Neural cell (in vitro differentiated cells): Measurements from ENCODE around the gene SHROOM4. TPM values are rescaled to one million over a fixed set of nuclear protein-coding genes. Genes with fewer than 3 reads are reported as not detected.

Source experiments
- H2AFZ ChIP-seq: fragments of 200-600, 300-800 bp; sonication (generic), shearing (Covaris generic); 2 replicates; pipeline ENCODE4 v1.6.0; 2014; ENCODE audit warnings: low read depth, mild to moderate bottlenecking, antibody characterized with exemption, low read length, moderate library complexity
- H3F3A ChIP-seq: fragments of 200-600 bp; shearing (Covaris generic); 2 replicates; pipeline ENCODE4 v1.6.1; 2016; ENCODE audit warnings: mild to moderate bottlenecking, moderate library complexity, mixed read lengths, antibody characterized with exemption, low read length; ENCODE audit not compliant: insufficient read depth, poor library complexity, severe bottlenecking
- H3K27ac ChIP-seq: fragments of 200-600, 300-800 bp; sonication (generic), shearing (Covaris generic); 2 replicates; pipeline ENCODE4 v1.5.1; 2014; ENCODE audit warnings: mild to moderate bottlenecking, low read length, moderate library complexity
- H3K27me3 ChIP-seq: fragments of 300-800, 200-600 bp; sonication (generic), shearing (Covaris generic); 2 replicates; pipeline ENCODE4 v1.6.0; 2014; ENCODE audit warnings: mild to moderate bottlenecking, low read depth, low read length, moderate library complexity; ENCODE audit not compliant: insufficient read depth
- H3K36me3 ChIP-seq: fragments of 300-800, 200-600 bp; sonication (generic), shearing (Covaris generic); 2 replicates; pipeline ENCODE4 v1.5.1; 2014; ENCODE audit warnings: mild to moderate bottlenecking, antibody characterized with exemption, low read length, moderate library complexity; ENCODE audit not compliant: insufficient read depth
- H3K4me2 ChIP-seq: fragments of 300-800, 200-600 bp; sonication (generic), shearing (Covaris generic); 2 replicates; pipeline ENCODE4 v1.6.0; 2014; ENCODE audit warnings: mild to moderate bottlenecking, low read length
- H3K4me3 ChIP-seq: fragments of 300-800, 200-600 bp; sonication (generic), shearing (Covaris generic); 2 replicates; pipeline ENCODE4 v1.5.1; 2014; ENCODE audit warnings: mild to moderate bottlenecking, low read length, moderate library complexity
- H3K79me2 ChIP-seq: fragments of 200-600 bp; shearing (Covaris generic); replicated peaks from 2 replicates; pipeline ENCODE4 v1.6.0; 2014; ENCODE audit warnings: mild to moderate bottlenecking, low read length, moderate library complexity; ENCODE audit not compliant: insufficient read depth
- H3K9ac ChIP-seq: fragments of 300-800, 200-600 bp; sonication (generic), shearing (Covaris generic); 2 replicates; pipeline ENCODE4 v1.6.1; 2016; ENCODE audit warnings: mild to moderate bottlenecking, low read length, mixed read lengths
- H3K9me2 ChIP-seq: fragments of 200-600 bp; shearing (Covaris generic); 2 replicates; pipeline ENCODE4 v1.6.1; 2016; ENCODE audit warnings: mild to moderate bottlenecking, low read length, mixed read lengths; ENCODE audit not compliant: insufficient read depth
- H3K9me3 ChIP-seq: fragments of 200-600, 300-800 bp; sonication (generic), shearing (Covaris generic); 2 replicates; pipeline ENCODE4 v1.6.1; 2016; ENCODE audit warnings: mild to moderate bottlenecking, mixed run types, low read length, moderate library complexity, mixed read lengths
- H4K20me1 ChIP-seq: fragments of 200-600 bp; shearing (Covaris generic); 2 replicates; pipeline ENCODE4 v1.6.1; 2016; ENCODE audit warnings: mild to moderate bottlenecking, mixed run types; ENCODE audit not compliant: insufficient read depth
- CTCF ChIP-seq: fragments of 450-650 bp; IDR thresholded peaks from 2 replicates; pipeline ENCODE4 v1.5.1; 2014; ENCODE audit warnings: antibody characterized with exemption, mild to moderate bottlenecking, moderate library complexity; ENCODE audit not compliant: poor library complexity, severe bottlenecking
- EP300 ChIP-seq: fragments of 450-650 bp; conservative IDR thresholded peaks from 2 replicates; pipeline ENCODE4 v1.6.1; 2014; ENCODE audit warnings: antibody characterized with exemption, mild to moderate bottlenecking, moderate library complexity; ENCODE audit not compliant: poor library complexity, severe bottlenecking
- EZH2 ChIP-seq: fragments of 200-600, 300-800 bp; shearing (Covaris generic), sonication (generic); IDR thresholded peaks from 2 replicates; pipeline ENCODE4 v1.6.1; 2014; ENCODE audit warnings: antibody characterized with exemption, low read length, borderline replicate concordance, mild to moderate bottlenecking; ENCODE audit not compliant: insufficient read depth, poor library complexity, severe bottlenecking
- MXI1 ChIP-seq: fragments of 450-650 bp; conservative IDR thresholded peaks from 2 replicates; pipeline ENCODE4 v1.6.1; 2014; ENCODE audit warnings: antibody characterized with exemption, mild to moderate bottlenecking; ENCODE audit not compliant: poor library complexity, severe bottlenecking
- POLR2AphosphoS5 ChIP-seq: IDR thresholded peaks from 2 replicates; pipeline ENCODE4 v1.6.1; 2012
- RAD21 ChIP-seq: fragments of 450-650 bp; conservative IDR thresholded peaks from 2 replicates; pipeline ENCODE4 v1.6.1; 2014; ENCODE audit warnings: antibody characterized with exemption, mild to moderate bottlenecking, moderate library complexity
- SMC3 ChIP-seq: fragments of 450-650 bp; conservative IDR thresholded peaks from 2 replicates; pipeline ENCODE4 v1.6.1; 2014; ENCODE audit warnings: antibody characterized with exemption, mild to moderate bottlenecking, moderate library complexity; ENCODE audit not compliant: poor library complexity
- TAF1 ChIP-seq: IDR thresholded peaks from 2 replicates; pipeline ENCODE4 v1.6.1; 2012; ENCODE audit warnings: low read depth
- polyA plus RNA-seq: library from polyadenylated mRNA; depleted of rRNA; stranded (reverse); fragments of >200 nt; gene quantifications from 2 replicates; pipeline ENCODE4 v1.2.3, GENCODE V29; 2014
- TF ChIP-seq, protein P1 (sequence below): IDR thresholded peaks from 2 replicates; pipeline ENCODE4 v1.6.1; 2012; ENCODE audit warnings: borderline replicate concordance

SHROOM4 gene
- polyA plus RNA-seq, 1 donor from 2014 or later = 1.4 TPM

GRCh38 chrX:50827996-50828395 is 14.0 kb upstream of the SHROOM4 start (continued):
- TF ChIP-seq, protein P1, sequence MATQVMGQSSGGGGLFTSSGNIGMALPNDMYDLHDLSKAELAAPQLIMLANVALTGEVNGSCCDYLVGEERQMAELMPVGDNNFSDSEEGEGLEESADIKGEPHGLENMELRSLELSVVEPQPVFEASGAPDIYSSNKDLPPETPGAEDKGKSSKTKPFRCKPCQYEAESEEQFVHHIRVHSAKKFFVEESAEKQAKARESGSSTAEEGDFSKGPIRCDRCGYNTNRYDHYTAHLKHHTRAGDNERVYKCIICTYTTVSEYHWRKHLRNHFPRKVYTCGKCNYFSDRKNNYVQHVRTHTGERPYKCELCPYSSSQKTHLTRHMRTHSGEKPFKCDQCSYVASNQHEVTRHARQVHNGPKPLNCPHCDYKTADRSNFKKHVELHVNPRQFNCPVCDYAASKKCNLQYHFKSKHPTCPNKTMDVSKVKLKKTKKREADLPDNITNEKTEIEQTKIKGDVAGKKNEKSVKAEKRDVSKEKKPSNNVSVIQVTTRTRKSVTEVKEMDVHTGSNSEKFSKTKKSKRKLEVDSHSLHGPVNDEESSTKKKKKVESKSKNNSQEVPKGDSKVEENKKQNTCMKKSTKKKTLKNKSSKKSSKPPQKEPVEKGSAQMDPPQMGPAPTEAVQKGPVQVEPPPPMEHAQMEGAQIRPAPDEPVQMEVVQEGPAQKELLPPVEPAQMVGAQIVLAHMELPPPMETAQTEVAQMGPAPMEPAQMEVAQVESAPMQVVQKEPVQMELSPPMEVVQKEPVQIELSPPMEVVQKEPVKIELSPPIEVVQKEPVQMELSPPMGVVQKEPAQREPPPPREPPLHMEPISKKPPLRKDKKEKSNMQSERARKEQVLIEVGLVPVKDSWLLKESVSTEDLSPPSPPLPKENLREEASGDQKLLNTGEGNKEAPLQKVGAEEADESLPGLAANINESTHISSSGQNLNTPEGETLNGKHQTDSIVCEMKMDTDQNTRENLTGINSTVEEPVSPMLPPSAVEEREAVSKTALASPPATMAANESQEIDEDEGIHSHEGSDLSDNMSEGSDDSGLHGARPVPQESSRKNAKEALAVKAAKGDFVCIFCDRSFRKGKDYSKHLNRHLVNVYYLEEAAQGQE = no peak
- TF ChIP-seq RAD21 (no peak), EP300 (no peak), EZH2 (no peak)

- Histone ChIP-seq H3K27me3 (no peaks in the 10 kb centered on the region), H4K20me1 (no peaks in the 10 kb centered on the region), H3K9ac (no peak overlapping the region), H3K27ac (no peak overlapping the region), H3K9me2 (no peaks in the 10 kb centered on the region), H3K36me3 (no peaks in the 10 kb centered on the region), H3K79me2 (no peaks in the 10 kb centered on the region), H3F3A (no peaks in the 10 kb centered on the region), H3K4me3 (no peak overlapping the region), H3K4me2 (no peak overlapping the region), H2AFZ (no peak overlapping the region), H3K9me3 (no peaks in the 10 kb centered on the region)
- TF ChIP-seq RAD21 (no peak), MXI1 (no peak), TAF1 (no peak), EP300 (no peak), SMC3 (no peak), CTCF (no peak)
Observed at GRCh38 chrX:50825825-50826224, 11.8 kb upstream of the SHROOM4 start.

- H3K4me3 ChIP-seq = no peak overlapping the region
- no peak overlapping the region for H2AFZ ChIP-seq
- no peaks in the 10 kb centered on the region for H3K9me2 ChIP-seq
- H3K9ac ChIP-seq = no peak overlapping the region
- H3K36me3 ChIP-seq = no peaks in the 10 kb centered on the region
- no peaks in the 10 kb centered on the region for H3K79me2 ChIP-seq
- TF ChIP-seq RAD21 (no peak), EZH2 (no peak), CTCF (no peak), POLR2AphosphoS5 (no peak), MXI1 (no peak), EP300 (no peak), SMC3 (no peak), TAF1 (no peak)
- TF ChIP-seq, protein P1 = no peak
- H3F3A ChIP-seq = no peaks in the 10 kb centered on the region
- H3K27me3 ChIP-seq = no peaks in the 10 kb centered on the region
- H3K27ac ChIP-seq = no peak overlapping the region
- no peak overlapping the region for H3K4me2 ChIP-seq
- H4K20me1 ChIP-seq = no peaks in the 10 kb centered on the region
- no peaks in the 10 kb centered on the region for H3K9me3 ChIP-seq
Observed at GRCh38 chrX:50818986-50819385, 5.0 kb upstream of the SHROOM4 start.
